GM21423 (cell line): ENCODE results near the gene PAK4.

Experiments used
- ATAC-seq: cut with Tn5 transposase; IDR thresholded peaks from one replicate; pipeline ENCODE4 v1.9.1; 2021; ENCODE audit warnings: mild to moderate bottlenecking, moderate library complexity; ENCODE audit not compliant: unreplicated experiment

The PAK4 gene

GRCh38 chr19:39145180-39145953, 19.8 kb downstream of the PAK4 start:
- no peak for ATAC-seq

DNA sequence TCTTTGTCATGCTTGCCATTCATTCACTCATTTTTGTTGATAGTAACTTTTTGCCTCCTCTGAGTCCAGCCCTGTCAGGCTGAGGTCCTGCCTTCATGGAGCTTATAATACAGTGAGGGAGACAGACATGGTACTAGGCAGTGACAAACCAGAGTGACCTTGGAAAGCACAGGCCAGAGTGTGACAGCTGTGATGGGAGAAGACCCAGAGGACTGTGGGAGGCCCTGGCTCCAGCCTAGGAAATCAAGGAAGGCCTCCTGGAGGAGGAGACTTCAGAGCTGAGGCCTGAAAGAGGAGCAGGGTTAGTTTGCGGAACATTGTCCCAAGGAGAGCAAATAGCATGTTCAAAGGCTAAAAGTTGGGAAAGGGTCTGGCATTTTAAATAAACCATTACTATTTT, 20.5 kb downstream of the PAK4 start:
- ATAC-seq: no peak

- ATAC-seq: no peak
Measured at GRCh38 chr19:39146686-39147450, 21.3 kb downstream of the PAK4 start.

GRCh38 chr19:39147480-39147879, 21.9 kb downstream of the PAK4 start:
- ATAC-seq: no peak

GRCh38 chr19:39148939-39149529, 23.4 kb downstream of the PAK4 start:
- no peak for ATAC-seq

DNA sequence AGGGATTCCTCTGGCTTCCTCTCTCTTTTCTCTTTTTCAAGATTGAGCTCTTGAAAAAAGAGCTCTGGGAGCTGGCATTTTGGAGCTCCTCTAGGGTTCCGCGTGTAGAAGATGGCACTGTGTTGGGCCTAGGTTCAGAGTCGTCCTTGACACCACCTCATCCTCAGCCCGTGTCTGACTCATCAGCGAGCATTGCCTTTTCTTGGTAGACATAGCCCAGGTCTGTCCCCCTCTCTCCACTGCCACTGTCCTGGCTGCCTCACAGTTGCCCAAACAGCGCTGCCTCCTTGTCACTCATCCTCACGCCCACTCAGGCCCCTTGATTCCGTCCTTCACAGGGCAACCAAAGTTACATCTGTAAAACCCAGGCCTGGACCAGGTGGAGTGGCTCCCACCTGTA, 24.6 kb downstream of the PAK4 start:
- no peak for ATAC-seq

- ATAC-seq: no peak
Measured at GRCh38 chr19:39150807-39151600, 25.4 kb downstream of the PAK4 start.

DNA sequence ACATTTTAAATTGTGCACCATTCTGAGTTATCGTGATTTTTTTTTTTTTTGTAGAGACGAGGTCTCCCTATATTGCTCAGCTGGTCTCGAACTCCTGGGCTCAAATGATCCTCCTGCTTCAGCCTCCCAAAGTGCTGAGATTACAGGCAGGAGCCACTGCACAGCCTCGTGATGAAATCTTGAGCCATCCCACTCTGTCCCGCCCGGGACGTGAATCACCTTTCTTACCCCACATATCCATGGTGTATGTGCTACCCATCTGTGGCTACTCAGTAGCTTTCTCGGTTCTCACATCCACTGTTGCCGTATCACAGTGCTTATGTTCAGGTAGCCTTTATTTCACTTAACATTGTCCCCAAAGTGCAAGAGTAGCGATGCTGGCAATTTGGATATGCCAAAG, 26.5 kb downstream of the PAK4 start:
- ATAC-seq: no peak

- no peak for ATAC-seq
Measured at GRCh38 chr19:39154100-39154628, 28.6 kb downstream of the PAK4 start.

GRCh38 chr19:39154629-39155100, 29.1 kb downstream of the PAK4 start:
- ATAC-seq: no peak

DNA sequence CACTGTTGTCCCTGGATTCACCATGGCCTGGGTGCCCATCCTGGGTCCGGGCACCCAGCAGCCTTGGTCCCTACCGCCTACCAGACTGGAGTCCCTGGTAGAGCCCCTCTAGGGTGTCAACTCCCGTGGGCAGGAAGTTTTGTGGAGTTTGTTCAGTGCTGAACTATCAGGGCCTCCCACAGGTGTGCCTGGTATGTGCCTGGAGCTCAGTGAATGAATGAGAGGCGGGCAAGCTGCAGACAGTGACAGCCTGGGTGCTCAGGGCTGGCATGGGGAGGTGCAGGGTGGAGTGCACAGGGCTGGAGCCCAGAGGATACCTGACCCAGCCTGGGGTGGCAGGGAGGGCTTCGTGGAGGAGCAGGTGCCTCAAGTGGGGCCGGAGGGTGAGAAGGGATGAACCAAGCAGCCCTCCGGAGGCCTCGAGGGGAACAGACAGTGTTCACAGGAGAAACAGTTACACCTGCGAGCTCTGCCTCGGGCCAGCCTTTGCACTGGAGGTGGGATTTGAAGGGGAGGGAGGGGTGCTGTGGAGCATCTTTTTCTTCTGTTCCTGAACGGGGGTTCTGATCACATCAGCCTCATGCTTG, 29.6 kb downstream of the PAK4 start:
- ATAC-seq: no peak

DNA sequence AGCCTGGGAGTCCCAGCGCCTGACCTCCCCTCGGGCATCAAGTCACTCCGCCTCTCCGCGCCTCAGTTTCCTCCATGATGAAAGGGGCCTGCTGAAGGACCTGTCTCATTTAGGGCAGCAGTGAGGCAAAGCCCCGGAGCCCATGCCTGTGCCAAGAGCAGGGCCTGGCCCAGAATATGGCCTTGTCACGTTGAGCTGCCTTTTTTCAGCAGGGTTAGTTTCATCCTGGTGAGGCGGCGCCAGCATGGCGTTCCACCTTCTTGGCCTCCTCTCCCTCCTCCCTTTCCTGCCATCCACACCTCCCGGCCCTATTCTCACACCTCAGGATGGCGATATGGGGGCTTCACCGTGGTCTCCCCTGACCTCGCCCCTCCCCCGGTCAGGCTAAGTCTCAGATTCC, 30.2 kb downstream of the PAK4 start:
- no peak for ATAC-seq

DNA sequence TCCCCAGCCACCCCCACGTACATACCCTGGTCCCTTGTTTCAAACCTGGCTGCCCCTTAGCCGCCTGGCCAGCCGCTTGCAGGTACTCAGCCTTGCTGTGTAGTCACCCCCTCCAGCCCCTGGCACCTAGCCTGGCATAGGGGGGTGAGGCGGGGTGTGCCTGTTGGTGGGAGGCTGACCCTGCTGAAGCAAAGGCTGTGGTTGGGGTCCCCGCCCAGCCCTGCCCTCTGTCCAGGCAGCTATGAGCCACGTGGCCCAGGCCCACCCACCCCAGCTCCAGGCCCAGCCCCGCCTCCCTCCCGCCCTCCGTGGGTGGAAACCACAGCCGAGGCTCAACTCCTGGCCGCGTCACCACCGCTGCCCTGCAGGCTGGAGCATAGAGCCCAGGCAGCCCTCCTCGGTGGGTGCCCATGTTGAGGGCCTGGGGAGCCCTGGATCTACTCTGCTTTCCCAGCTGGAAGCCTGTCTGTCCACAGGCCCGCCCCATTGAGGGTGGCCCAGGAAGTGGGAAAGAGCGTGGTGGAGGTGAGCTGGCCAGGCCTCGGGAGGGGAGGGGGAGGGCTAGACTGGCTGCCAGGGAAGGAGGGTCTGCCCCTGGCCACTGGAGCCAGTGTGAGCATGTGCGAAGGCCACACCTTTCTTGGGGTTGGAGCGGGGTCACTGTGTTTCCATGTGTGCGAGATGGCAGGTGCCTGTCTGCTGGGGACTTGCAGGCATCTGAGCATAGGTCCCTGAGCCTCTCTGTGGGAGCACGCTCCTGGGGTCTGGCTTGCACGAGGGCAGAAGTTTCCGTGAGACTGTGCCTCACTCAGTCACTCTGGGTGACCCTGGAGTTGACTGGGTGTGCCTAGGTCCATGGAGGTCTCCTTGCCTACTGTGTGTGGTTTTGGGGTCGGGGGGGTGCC, 31.0 kb downstream of the PAK4 start:
- ATAC-seq: no peak

DNA sequence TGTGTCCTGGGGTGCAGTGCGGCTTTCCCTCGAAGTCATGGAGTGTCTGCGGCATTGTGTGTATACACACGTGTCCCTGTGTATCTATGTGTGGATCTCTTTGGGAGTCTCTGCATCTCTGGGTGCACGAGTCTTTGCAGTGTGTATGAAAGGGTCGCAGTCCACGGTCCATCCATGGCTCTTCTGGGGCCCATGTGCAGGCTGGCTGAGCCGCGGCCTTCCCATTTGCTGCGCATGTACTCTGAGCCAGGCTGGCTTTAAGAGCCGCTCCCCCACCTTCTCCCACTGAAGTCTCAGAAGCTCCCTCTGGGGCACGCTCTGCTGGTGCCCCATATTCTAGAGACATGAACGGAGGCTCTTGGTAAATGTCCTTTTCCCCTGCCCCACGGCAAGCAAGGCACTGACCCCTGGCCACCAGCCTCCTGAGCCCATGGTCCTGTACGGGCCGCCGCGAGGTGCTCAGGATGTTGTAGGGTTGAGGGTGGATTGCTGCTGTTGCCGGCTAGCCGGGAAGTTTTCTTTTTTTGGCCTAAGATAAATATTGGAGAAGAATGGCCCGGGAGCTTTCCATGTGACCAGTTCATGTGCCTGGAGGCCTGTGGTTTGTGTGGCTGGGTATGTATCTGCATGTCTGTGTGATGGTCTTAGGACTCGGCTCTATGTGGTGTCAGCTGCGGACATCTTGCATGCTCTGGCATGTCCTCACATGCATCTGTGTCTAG, 31.9 kb downstream of the PAK4 start:
- no peak for ATAC-seq

DNA sequence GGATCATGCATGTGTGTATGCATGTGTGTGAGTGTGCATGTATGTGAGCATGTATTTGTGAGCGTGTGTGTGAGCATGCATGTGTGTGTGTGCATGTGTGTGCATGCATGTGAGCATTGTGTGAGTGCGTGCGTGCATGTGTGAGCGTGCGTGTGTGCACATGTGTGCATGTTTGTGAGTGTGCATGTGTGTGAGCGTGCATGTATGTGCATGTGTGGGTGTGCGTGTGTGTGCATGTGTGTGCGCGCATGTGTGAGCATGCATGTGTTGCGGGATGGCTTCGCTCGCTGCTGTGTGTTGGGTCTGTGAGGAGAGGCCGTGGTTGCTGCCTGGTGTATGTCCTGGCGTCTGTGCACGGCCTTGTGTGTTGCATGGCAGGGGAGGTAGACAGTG, 32.4 kb downstream of the PAK4 start:
- ATAC-seq: no peak

DNA sequence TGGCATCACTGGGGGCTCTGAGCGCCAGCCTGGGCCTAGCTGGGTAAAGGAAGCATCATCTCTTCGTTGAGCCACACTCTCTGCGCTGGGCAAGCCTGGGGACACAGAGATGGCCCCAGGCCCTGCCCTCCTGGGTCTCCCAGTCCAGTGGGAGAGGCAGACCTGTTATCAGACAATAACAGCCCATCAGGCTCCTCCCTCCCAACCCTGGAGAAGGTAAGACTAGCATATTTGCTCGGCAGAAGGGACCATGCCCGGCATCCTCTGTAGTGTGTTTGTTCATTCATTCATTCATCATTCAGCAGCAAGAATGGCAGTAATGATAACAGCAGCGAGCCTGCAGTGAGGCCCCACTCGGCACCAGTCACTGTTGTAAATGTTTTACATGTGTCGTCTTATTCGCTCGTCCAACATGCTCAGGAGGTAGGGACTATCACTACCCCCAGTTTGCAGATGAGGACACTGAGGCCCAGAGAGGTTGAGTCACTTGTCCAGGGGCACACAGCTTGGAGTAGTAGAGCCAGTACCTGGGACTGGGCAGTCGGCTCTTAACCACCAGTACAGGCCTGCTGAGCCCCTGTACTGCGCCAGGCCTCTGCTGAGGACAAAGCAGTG, 33.2 kb downstream of the PAK4 start:
- no peak for ATAC-seq

- no peak for ATAC-seq
Measured at GRCh38 chr19:39160523-39160861, 34.9 kb downstream of the PAK4 start.

- no peak for ATAC-seq
Measured at GRCh38 chr19:39160889-39161672, 35.5 kb downstream of the PAK4 start.
